A673 (cell line): ENCODE measurements around the gene BTN3A1.
"Not testable (repeated sequence)": the region's sequence is repeated elsewhere in the genome, so short reads cannot be mapped to it uniquely, and the experiment has no call there.

Experiments used
- EZH2 ChIP-seq: fragments of 200-600 bp; sonication (generic); IDR thresholded peaks from 2 replicates; pipeline ENCODE4 v1.6.1; 2017; ENCODE audit warnings: borderline replicate concordance, low read depth, mild to moderate bottlenecking, mixed read lengths, antibody characterized with exemption, low read length; ENCODE audit not compliant: poor library complexity, severe bottlenecking
- TF ChIP-seq, protein P1 (sequence below): fragments of 300-800, 200-600 bp; sonication (generic); conservative IDR thresholded peaks from 2 replicates; pipeline ENCODE4 v1.5.1; 2017; ENCODE audit warnings: low read depth, mild to moderate bottlenecking, antibody characterized with exemption, low read length, moderate library complexity, mixed read lengths

GRCh38 chr6:26418795-26419194 lies 16.7 kb downstream of the BTN3A1 start:
- not testable (repeated sequence) for TF ChIP-seq EZH2
- TF ChIP-seq, protein P1, sequence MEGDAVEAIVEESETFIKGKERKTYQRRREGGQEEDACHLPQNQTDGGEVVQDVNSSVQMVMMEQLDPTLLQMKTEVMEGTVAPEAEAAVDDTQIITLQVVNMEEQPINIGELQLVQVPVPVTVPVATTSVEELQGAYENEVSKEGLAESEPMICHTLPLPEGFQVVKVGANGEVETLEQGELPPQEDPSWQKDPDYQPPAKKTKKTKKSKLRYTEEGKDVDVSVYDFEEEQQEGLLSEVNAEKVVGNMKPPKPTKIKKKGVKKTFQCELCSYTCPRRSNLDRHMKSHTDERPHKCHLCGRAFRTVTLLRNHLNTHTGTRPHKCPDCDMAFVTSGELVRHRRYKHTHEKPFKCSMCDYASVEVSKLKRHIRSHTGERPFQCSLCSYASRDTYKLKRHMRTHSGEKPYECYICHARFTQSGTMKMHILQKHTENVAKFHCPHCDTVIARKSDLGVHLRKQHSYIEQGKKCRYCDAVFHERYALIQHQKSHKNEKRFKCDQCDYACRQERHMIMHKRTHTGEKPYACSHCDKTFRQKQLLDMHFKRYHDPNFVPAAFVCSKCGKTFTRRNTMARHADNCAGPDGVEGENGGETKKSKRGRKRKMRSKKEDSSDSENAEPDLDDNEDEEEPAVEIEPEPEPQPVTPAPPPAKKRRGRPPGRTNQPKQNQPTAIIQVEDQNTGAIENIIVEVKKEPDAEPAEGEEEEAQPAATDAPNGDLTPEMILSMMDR: not testable (repeated sequence)
